ENCODE results near the gene TNFRSF21. TPM values are rescaled to one million over a fixed set of nuclear protein-coding genes. Genes with fewer than 3 reads are reported as not detected.

TNFRSF21 gene
- total and polyA plus RNA-seq, 2 donors (not counting 1 experiment from before 2014, with no cell fraction given) = 0.43 to 1.2 TPM

DNA sequence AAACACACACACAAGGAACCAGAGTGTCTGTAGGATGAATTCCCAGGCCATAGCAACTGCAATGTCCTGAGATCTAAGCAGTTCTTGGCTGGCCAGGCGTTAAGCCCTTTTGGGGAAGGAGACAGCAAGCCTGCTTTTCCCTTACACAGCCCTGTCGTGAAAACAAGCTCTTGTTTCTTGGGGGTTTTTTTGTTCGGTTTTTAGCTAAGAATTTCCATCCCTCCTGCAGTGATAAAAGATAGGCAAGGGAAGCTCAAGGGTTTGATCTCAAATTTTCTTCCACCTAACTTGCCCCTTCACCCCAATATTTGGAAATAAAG, 1.5 kb downstream of the TNFRSF21 start:
- Mint-ChIP-seq H3K9me3 (ENCODE audit: insufficient read depth) (no peaks in the 10 kb centered on the region), H3K27me3 (peaks cover 35% of the 10 kb centered on the region), H3K4me1 (peaks cover 12% of the 10 kb centered on the region), H3K27ac (no peak overlapping the region), H3K4me3 (peak overlapping the region; percentile 87)
- peak overlapping the region; percentile 98 for H3K4me2 ChIP-seq (replicated peaks; ENCODE audit: low read depth, low read length, poor library complexity, severe bottlenecking)
- ATAC-seq (ENCODE audit: low read depth) (no peak), DNase-seq (peak; percentile 4)
- CTCF ChIA-PET = interaction anchor here (1.0 to 3.5 kb wide), 4 partner anchors 61 to 461 kb away, joined by 3 to 31 read pairs (median 6); no protein-coding TSS in a partner anchor
- peaks cover 12 to 14% of the 10 kb centered on the region in 2 donors for H3K4me1 ChIP-seq (ENCODE audit: control insufficient read depth in 2 of 2, insufficient read depth in 2 of 2, low read length in 2 of 2)
- no peaks in the 10 kb centered on the region for H4K20me1 ChIP-seq (ENCODE audit: control insufficient read depth, insufficient read depth, low read length, poor library complexity, severe bottlenecking)
- POLR2A ChIA-PET = no interaction called here
- no CpG with 5 or more reads among the region's 3 CpGs for WGBS (ENCODE audit: insufficient coverage)
- no peak overlapping the region for H3K27ac ChIP-seq (ENCODE audit: low read length in 2 of 2)
- H3K9ac ChIP-seq (ENCODE audit: low read length) = no peak overlapping the region
- intact Hi-C loops (cut with micrococcal nuclease) = loop anchor here (5.0 kb wide), 1 partner anchor 66 kb away; no protein-coding TSS in a partner anchor
- H2AFZ ChIP-seq (ENCODE audit: insufficient read depth, low read depth, low read length, poor library complexity, severe bottlenecking) = no peak overlapping the region
- TF ChIP-seq, protein P1, sequence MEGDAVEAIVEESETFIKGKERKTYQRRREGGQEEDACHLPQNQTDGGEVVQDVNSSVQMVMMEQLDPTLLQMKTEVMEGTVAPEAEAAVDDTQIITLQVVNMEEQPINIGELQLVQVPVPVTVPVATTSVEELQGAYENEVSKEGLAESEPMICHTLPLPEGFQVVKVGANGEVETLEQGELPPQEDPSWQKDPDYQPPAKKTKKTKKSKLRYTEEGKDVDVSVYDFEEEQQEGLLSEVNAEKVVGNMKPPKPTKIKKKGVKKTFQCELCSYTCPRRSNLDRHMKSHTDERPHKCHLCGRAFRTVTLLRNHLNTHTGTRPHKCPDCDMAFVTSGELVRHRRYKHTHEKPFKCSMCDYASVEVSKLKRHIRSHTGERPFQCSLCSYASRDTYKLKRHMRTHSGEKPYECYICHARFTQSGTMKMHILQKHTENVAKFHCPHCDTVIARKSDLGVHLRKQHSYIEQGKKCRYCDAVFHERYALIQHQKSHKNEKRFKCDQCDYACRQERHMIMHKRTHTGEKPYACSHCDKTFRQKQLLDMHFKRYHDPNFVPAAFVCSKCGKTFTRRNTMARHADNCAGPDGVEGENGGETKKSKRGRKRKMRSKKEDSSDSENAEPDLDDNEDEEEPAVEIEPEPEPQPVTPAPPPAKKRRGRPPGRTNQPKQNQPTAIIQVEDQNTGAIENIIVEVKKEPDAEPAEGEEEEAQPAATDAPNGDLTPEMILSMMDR (IDR thresholded peaks at IDR 0.05) = no peak
- TF ChIP-seq EZH2 (IDR thresholded peaks at IDR 0.05; ENCODE audit: borderline replicate concordance, insufficient read depth, low read depth, low read length, poor library complexity, severe bottlenecking) = no peak
- peak overlapping the region in 1 of 5 experiments; percentile 21 for H3K4me3 ChIP-seq (ENCODE audit: control extremely low read depth in 1 of 5, extremely low read depth in 1 of 5, insufficient read depth in 1 of 5, low read depth in 2 of 5, low read length in 4 of 5)
- H3K27me3 ChIP-seq (replicated peaks in 1 of 4; ENCODE audit: control extremely low read depth in 1 of 4, control insufficient read depth in 3 of 4, insufficient read depth in 4 of 4, low read length in 3 of 4) = peaks cover 0 to 17% (median 7%) of the 10 kb centered on the region in 4 experiments
- no peaks in the 10 kb centered on the region for H3K9me3 ChIP-seq (ENCODE audit: control extremely low read depth in 1 of 3, control insufficient read depth in 2 of 3, insufficient read depth in 1 of 3, low read length in 2 of 3)
- H3K79me2 ChIP-seq (ENCODE audit: control insufficient read depth, insufficient read depth, low read length) = no peaks in the 10 kb centered on the region
- H3K36me3 ChIP-seq (replicated peaks in 1 of 2; ENCODE audit: control extremely low read depth in 1 of 2, control insufficient read depth in 1 of 2, extremely low read depth in 1 of 2, insufficient read depth in 2 of 2, low read length in 1 of 2) = no peaks in the 10 kb centered on the region

DNA sequence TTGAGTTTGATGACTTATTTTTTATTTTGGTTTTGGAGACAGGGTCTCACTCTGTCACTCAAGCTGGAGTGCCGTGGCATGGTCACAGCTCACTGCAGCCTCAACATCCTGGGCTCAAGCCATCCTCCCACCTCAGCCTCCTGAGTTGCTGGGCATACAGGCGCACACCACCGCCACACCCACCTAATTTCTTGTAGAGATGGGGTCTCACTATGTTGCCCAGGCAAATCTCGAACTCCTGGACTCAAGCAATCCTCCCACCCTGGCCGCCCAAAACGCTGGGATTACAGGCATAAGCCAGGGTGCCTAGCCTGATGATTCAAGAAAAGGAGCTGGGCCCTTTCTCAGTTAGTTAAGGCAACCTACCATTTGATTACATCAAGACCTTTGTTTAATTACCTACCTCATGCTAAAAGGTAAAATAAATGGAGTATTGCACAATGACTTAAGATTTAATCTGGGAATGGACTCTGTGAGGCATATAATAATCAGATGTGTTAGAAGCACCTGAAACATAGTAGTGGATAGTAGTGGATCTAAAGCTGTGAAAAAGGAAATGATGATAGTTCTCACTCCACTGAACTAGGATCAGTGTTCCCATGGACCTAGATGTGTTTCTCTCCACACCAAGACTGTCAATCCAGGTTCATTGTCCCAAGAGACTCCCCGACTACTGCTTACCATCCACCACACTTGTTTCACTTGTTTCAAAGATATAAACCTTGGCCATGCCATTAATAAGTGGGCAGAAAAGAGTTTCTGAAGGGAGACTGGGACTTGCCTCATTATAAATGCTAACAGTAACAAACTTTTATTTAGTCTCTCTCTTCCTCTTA, 2.1 kb downstream of the TNFRSF21 start:
- H3K9me3 Mint-ChIP-seq (ENCODE audit: insufficient read depth) = no peaks in the 10 kb centered on the region
- Histone ChIP-seq H3K27me3 (replicated peaks in 1 of 4; ENCODE audit: control extremely low read depth in 1 of 4, control insufficient read depth in 3 of 4, insufficient read depth in 4 of 4, low read length in 3 of 4) (peaks cover 0 to 17% (median 7%) of the 10 kb centered on the region in 4 experiments), H3K9ac (ENCODE audit: low read length) (no peak overlapping the region), H3K36me3 (replicated peaks in 1 of 2; ENCODE audit: control extremely low read depth in 1 of 2, control insufficient read depth in 1 of 2, extremely low read depth in 1 of 2, insufficient read depth in 2 of 2, low read length in 1 of 2) (no peaks in the 10 kb centered on the region), H3K4me3 (ENCODE audit: control extremely low read depth in 1 of 5, extremely low read depth in 1 of 5, insufficient read depth in 1 of 5, low read depth in 2 of 5, low read length in 4 of 5) (no peak overlapping the region), H3K27ac (ENCODE audit: low read length in 2 of 2) (no peak overlapping the region), H2AFZ (ENCODE audit: insufficient read depth, low read depth, low read length, poor library complexity, severe bottlenecking) (no peak overlapping the region), H4K20me1 (ENCODE audit: control insufficient read depth, insufficient read depth, low read length, poor library complexity, severe bottlenecking) (no peaks in the 10 kb centered on the region), H3K9me3 (ENCODE audit: control extremely low read depth in 1 of 3, control insufficient read depth in 2 of 3, insufficient read depth in 1 of 3, low read length in 2 of 3) (no peaks in the 10 kb centered on the region), H3K79me2 (ENCODE audit: control insufficient read depth, insufficient read depth, low read length) (no peaks in the 10 kb centered on the region), H3K4me1 (ENCODE audit: control insufficient read depth in 2 of 2, insufficient read depth in 2 of 2, low read length in 2 of 2) (peaks cover 12 to 14% of the 10 kb centered on the region in 2 donors), H3K4me2 (replicated peaks; ENCODE audit: low read depth, low read length, poor library complexity, severe bottlenecking) (no peak overlapping the region)
- ATAC-seq (ENCODE audit: low read depth) = no peak
- H3K4me3 Mint-ChIP-seq = peak overlapping the region; percentile 87
- 98% methylated on average over 6 of the region's 7 CpGs for WGBS (ENCODE audit: insufficient coverage)
- DNase-seq = no peak
- ChIA-PET CTCF (interaction anchor here (1.0 to 2.1 kb wide), 4 partner anchors 60 to 461 kb away, joined by 3 to 9 read pairs (median 6); no protein-coding TSS in a partner anchor), POLR2A (no interaction called here)
- H3K4me1 Mint-ChIP-seq = peaks cover 13% of the 10 kb centered on the region
- no peak overlapping the region for H3K27ac Mint-ChIP-seq
- peaks cover 29% of the 10 kb centered on the region for H3K27me3 Mint-ChIP-seq
- intact Hi-C loops (cut with micrococcal nuclease) = loop anchor here (5.0 kb wide), 1 partner anchor 65 kb away; no protein-coding TSS in a partner anchor
- TF ChIP-seq, protein P1 (IDR thresholded peaks at IDR 0.05) = no peak
- TF ChIP-seq EZH2 (IDR thresholded peaks at IDR 0.05; ENCODE audit: borderline replicate concordance, insufficient read depth, low read depth, low read length, poor library complexity, severe bottlenecking) = no peak
